Endodermal cell (in vitro differentiated cells): ENCODE data around the gene CEP104. TPM values are rescaled to one million over a fixed set of nuclear protein-coding genes. Genes with fewer than 3 reads are reported as not detected.
A peak's percentile ranks its signal among the peaks of the same experiment; 100 is the strongest.

Experiments
- DNase-seq: peaks from one replicate; pipeline ENCODE4 v3.0.0-alpha.2; 2017
- H3K27ac ChIP-seq: 2 replicates; pipeline ENCODE4 v1.5.1; 2013; ENCODE audit warnings: mild to moderate bottlenecking, low read depth, low read length, moderate library complexity
- H3K27me3 ChIP-seq: 2 replicates; pipeline ENCODE4 v1.6.1; 2013; ENCODE audit warnings: mild to moderate bottlenecking, low read length, moderate library complexity; ENCODE audit not compliant: insufficient read depth, control insufficient read depth, poor library complexity, severe bottlenecking
- H3K36me3 ChIP-seq: 2 replicates; pipeline ENCODE4 v1.7.0; 2013; ENCODE audit warnings: mild to moderate bottlenecking, low read length, moderate library complexity; ENCODE audit not compliant: control insufficient read depth, insufficient read depth
- H3K4me1 ChIP-seq: one replicate; pipeline ENCODE4 v1.7.0; 2013; ENCODE audit warnings: low read length; ENCODE audit not compliant: control insufficient read depth, insufficient read depth
- H3K4me3 ChIP-seq: 2 replicates; pipeline ENCODE4 v1.5.1; 2013; ENCODE audit warnings: mild to moderate bottlenecking, low read length, moderate library complexity
- H3K9ac ChIP-seq: 2 replicates; pipeline ENCODE4 v1.6.1; 2013; ENCODE audit warnings: mild to moderate bottlenecking, low read length, moderate library complexity; ENCODE audit not compliant: poor library complexity, severe bottlenecking; ENCODE audit errors: extremely low read depth
- H3K9me3 ChIP-seq: 2 replicates; pipeline ENCODE4 v1.6.1; 2013; ENCODE audit warnings: mild to moderate bottlenecking, low read length, moderate library complexity; ENCODE audit not compliant: control insufficient read depth
- H3K27ac Mint-ChIP-seq: 2 replicates; pipeline ENCODE4 v1.8.0; 2020; ENCODE audit warnings: mixed read lengths
- H3K27me3 Mint-ChIP-seq: 2 replicates; pipeline ENCODE4 v1.8.0; 2021; ENCODE audit warnings: mild to moderate bottlenecking, mixed read lengths; ENCODE audit not compliant: insufficient read depth
- H3K36me3 Mint-ChIP-seq: 2 replicates; pipeline ENCODE4 v1.8.0; 2020; ENCODE audit warnings: low read depth, mixed read lengths
- H3K4me1 Mint-ChIP-seq: 2 replicates; pipeline ENCODE4 v1.8.0; 2020; ENCODE audit warnings: mixed read lengths
- H3K4me3 Mint-ChIP-seq: 2 replicates; pipeline ENCODE4 v1.8.0; 2020; ENCODE audit warnings: mild to moderate bottlenecking, moderate library complexity, mixed read lengths
- H3K9me3 Mint-ChIP-seq: 2 replicates; pipeline ENCODE4 v1.8.0; 2020; ENCODE audit warnings: mild to moderate bottlenecking, mixed read lengths
- WGBS, 2 experiments: methylation state at CpG; one replicate each; pipeline versions ENCODE4 v1.1.5 to v1.1.7; 2013; ENCODE audit warnings: missing lambda C conversion rate in 2 of 2, mixed read lengths in 1 of 2; ENCODE audit not compliant: insufficient coverage in 1 of 2, insufficient read length in 1 of 2; 5-methylcytosine and 5-hydroxymethylcytosine counted together
- total RNA-seq, 2 donors: library from RNA; stranded (reverse); fragmentation: NEBNext Ultra II Directional in 1 of 2; extraction: Animal tissue kit (Norgen Biotek cat#: 25700) in 1 of 2; gene quantifications; 2 replicates in 1 of 2; 3 replicates in 1 of 2; pipeline ENCODE4 v1.2.1, GENCODE V29; 2021
- TF ChIP-seq, protein P1 (sequence below): fragments of 200-600 bp; sonication (generic); conservative IDR thresholded peaks from 2 replicates; pipeline ENCODE4 v1.5.0; 2021; ENCODE audit warnings: antibody characterized with exemption, mild to moderate bottlenecking

Gene CEP104
- total RNA-seq, 2 donors from 2014 or later: 34.2 to 47.5 TPM

DNA sequence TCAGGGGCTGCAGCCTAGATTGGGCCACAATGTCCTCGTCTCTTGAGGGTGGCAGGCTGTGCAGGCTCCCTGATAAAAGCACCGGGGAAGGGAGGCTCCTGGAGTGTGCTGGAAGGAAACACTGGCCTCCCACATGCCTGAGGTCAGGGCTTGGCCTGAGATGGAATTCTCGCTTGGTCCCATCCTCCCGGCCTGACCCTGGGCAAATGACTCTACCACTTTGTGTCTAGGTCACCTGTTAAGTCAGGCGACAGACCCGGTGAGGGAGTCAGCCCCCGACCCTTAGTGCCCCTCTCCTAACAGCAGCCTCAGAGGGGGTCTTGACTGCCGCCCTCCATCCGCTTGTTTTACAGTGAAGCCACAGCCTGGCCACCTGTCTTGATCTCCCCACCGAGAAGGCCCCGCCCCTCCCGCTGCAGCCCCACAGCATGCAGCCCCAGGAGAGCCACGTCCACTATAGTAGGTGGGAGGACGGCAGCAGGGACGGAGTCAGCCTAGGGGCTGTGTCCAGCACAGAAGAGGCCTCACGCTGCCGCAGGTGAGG, 82.0 kb downstream of the CEP104 start:
- H3K27ac ChIP-seq: peak overlapping the region; percentile 68
- H3K9ac ChIP-seq: no peak overlapping the region
- no peaks in the 10 kb centered on the region for H3K9me3 ChIP-seq
- WGBS, 2 experiments: 81 to 84% methylated on average over 8 to 17 of the region's 17 CpGs
- TF ChIP-seq, protein P1, sequence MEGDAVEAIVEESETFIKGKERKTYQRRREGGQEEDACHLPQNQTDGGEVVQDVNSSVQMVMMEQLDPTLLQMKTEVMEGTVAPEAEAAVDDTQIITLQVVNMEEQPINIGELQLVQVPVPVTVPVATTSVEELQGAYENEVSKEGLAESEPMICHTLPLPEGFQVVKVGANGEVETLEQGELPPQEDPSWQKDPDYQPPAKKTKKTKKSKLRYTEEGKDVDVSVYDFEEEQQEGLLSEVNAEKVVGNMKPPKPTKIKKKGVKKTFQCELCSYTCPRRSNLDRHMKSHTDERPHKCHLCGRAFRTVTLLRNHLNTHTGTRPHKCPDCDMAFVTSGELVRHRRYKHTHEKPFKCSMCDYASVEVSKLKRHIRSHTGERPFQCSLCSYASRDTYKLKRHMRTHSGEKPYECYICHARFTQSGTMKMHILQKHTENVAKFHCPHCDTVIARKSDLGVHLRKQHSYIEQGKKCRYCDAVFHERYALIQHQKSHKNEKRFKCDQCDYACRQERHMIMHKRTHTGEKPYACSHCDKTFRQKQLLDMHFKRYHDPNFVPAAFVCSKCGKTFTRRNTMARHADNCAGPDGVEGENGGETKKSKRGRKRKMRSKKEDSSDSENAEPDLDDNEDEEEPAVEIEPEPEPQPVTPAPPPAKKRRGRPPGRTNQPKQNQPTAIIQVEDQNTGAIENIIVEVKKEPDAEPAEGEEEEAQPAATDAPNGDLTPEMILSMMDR: no peak
- no peak overlapping the region for H3K27ac Mint-ChIP-seq
- H3K27me3 ChIP-seq: no peaks in the 10 kb centered on the region
- peaks cover 4% of the 10 kb centered on the region for H3K4me1 ChIP-seq
- H3K36me3 Mint-ChIP-seq: peaks cover 9% of the 10 kb centered on the region
- H3K4me3 Mint-ChIP-seq: no peak overlapping the region
- H3K9me3 Mint-ChIP-seq: no peaks in the 10 kb centered on the region
- H3K4me1 Mint-ChIP-seq: peaks cover 8% of the 10 kb centered on the region
- no peaks in the 10 kb centered on the region for H3K27me3 Mint-ChIP-seq
- no peak overlapping the region for H3K4me3 ChIP-seq
- H3K36me3 ChIP-seq: peaks cover 12% of the 10 kb centered on the region
- DNase-seq: no peak

- no peaks in the 10 kb centered on the region for H3K27me3 ChIP-seq
- WGBS, 2 experiments: 80 to 89% methylated on average over 2 to 18 of the region's 19 CpGs
- peak overlapping the region; percentile 36 for H3K27ac ChIP-seq
Observed at GRCh38 chr1:3774276-3774945, 82.6 kb downstream of the CEP104 start.

GRCh38 chr1:3773572-3774275, 83.3 kb downstream of the CEP104 start:
- Mint-ChIP-seq H3K27me3 (no peaks in the 10 kb centered on the region), H3K4me1 (peaks cover 8% of the 10 kb centered on the region), H3K27ac (no peak overlapping the region), H3K36me3 (no peaks in the 10 kb centered on the region), H3K9me3 (no peaks in the 10 kb centered on the region), H3K4me3 (peak overlapping the region; percentile 56)
- Histone ChIP-seq H3K9me3 (no peaks in the 10 kb centered on the region), H3K36me3 (no peaks in the 10 kb centered on the region), H3K4me3 (peak overlapping the region; percentile 74), H3K27me3 (no peaks in the 10 kb centered on the region), H3K27ac (peak overlapping the region; percentile 36), H3K4me1 (peaks cover 4% of the 10 kb centered on the region), H3K9ac (no peak overlapping the region)
- WGBS, 2 experiments: 89 to 94% methylated on average over 10 to 16 of the region's 16 CpGs
- TF ChIP-seq, protein P1: no peak
- peak; percentile 44 for DNase-seq

More at GRCh38 chr1:3774276-3774945, 82.6 kb downstream of the CEP104 start:
- H3K4me3 ChIP-seq: no peak overlapping the region
- TF ChIP-seq, protein P1: no peak
- H3K36me3 ChIP-seq: peaks cover 6% of the 10 kb centered on the region
- no peak overlapping the region for H3K4me3 Mint-ChIP-seq
- peak; percentile 47 for DNase-seq
- peaks cover 8% of the 10 kb centered on the region for H3K4me1 Mint-ChIP-seq
- no peak overlapping the region for H3K9ac ChIP-seq
- H3K27me3 Mint-ChIP-seq: no peaks in the 10 kb centered on the region
- no peaks in the 10 kb centered on the region for H3K9me3 ChIP-seq
- H3K36me3 Mint-ChIP-seq: peaks cover 3% of the 10 kb centered on the region
- H3K4me1 ChIP-seq: peaks cover 4% of the 10 kb centered on the region
- H3K27ac Mint-ChIP-seq: no peak overlapping the region
- no peaks in the 10 kb centered on the region for H3K9me3 Mint-ChIP-seq
